Right lobe of liver (tissue), 6 donors: Measurements from ENCODE around the gene MYOF. TPM values are rescaled to one million over a fixed set of nuclear protein-coding genes. Genes with fewer than 3 reads are reported as not detected.
A peak's percentile ranks its signal among the peaks of the same experiment; 100 is the strongest.

ENCODE experiments used
- ATAC-seq, 4 donors: fragments of 200-7000 bp; cut with Tn5 transposase; one replicate each; pipeline ENCODE4 v1.9.1; 2020; ENCODE audit warnings: mild to moderate bottlenecking in 4 of 4, moderate library complexity in 4 of 4
- DNase-seq, 3 donors: peaks; one replicate each; pipeline ENCODE4 v3.0.0-alpha.2; 2020
- H3K27ac ChIP-seq, 3 donors: fragments of 200-600 bp; one replicate each; pipeline ENCODE4 v1.8.0; 2022
- H3K27me3 ChIP-seq, 2 donors: fragments of 200-600 bp; one replicate each; pipeline ENCODE4 v1.8.0; 2022
- H3K36me3 ChIP-seq, 4 donors: fragments of 200-600 bp; sonication (generic) in 1 of 4; one replicate each; pipeline versions ENCODE4 v1.5.1 to v1.8.0; 2017 to 2022; ENCODE audit warnings: control low read depth in 1 of 4
- H3K4me1 ChIP-seq, 4 donors: fragments of 200-600 bp; sonication (generic) in 1 of 4; one replicate each; pipeline versions ENCODE4 v1.5.1 to v1.8.0; 2017 to 2022; ENCODE audit warnings: control low read depth in 1 of 4
- H3K4me3 ChIP-seq, 3 donors: fragments of 200-600 bp; one replicate each; pipeline ENCODE4 v1.8.0; 2022
- H3K9me3 ChIP-seq, 4 donors: fragments of 200-600 bp; sonication (generic) in 1 of 4; one replicate each; pipeline versions ENCODE4 v1.5.1 to v1.8.0; 2017 to 2022; ENCODE audit warnings: control low read depth in 1 of 4
- POLR2A ChIP-seq: fragments of 450-650 bp; IDR thresholded peaks from one replicate; pipeline ENCODE4 v1.6.1; 2017; ENCODE audit warnings: antibody characterized with exemption, mild to moderate bottlenecking
- WGBS: methylation state at CpG from one replicate; pipeline ENCODE4 v1.1.6; 2018; ENCODE audit warnings: low coverage, low lambda C conversion rate; ENCODE audit not compliant: insufficient coverage; ENCODE audit errors: missing lambda C conversion rate; 5-methylcytosine and 5-hydroxymethylcytosine counted together
- intact Hi-C, 2 donors: fragments of 100-400 bp; cut with DNase I; formaldehyde crosslinking; loops; one replicate each; pipeline versions ENCODE4 v1.11.2 to v1.14.1; 2022
- total RNA-seq, 6 experiments: library from RNA; depleted of rRNA in 2 of 6; stranded (reverse); fragments of >200 nt in 2 of 6; fragmentation: NEBNext Ultra II Directional in 3 of 6; extraction: Animal tissue kit (Norgen Biotek cat#: 25700) in 3 of 6; gene quantifications; one replicate each; pipeline versions ENCODE4 v1.1.0 to v1.2.4, GENCODE V29; 2016 to 2023
- TF ChIP-seq, protein P1 (sequence below), 4 donors: fragments of 200-600 bp in 3 of 4; fragments of 450-650 bp in 1 of 4; IDR thresholded peaks; one replicate each; pipeline versions ENCODE4 v1.5.1 to v1.8.0; 2016 to 2022; ENCODE audit warnings: antibody characterized with exemption in 4 of 4, mild to moderate bottlenecking in 2 of 4
- donor health status: DM: no; HTN: yes; CAD: no.
- donor health status: DM: no; HTN: no; CAD: no.
- donor health status: DM: no; HTN: no; CAD: no.
- donor health status: DM: no; HTN: yes; CAD: no.
- donor health status: DM: no; HTN: yes; CAD: no.

The MYOF gene
- total RNA-seq, 6 experiments from 2014 or later = 1.9 to 14.6 (median 3.2) TPM

DNA sequence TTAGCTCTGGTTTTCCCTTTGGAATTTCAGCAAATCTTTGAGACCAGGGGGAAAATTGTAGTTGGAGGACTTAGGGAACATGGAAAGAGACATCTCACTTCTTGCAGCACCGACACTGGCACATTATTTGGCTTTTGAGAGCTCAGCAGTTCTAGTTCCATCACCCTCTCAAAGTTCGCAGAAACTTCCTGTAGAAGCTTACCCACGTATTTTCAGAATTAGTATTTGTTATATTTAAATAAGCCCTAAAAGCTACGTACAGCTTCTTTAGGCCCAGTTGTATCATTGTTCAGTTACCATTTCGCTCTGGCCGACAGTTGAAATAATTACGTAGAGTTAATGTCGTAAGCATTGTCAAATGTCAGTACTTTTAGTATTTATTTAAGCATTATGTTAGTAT, 27.7 kb upstream of the MYOF start:
- ATAC-seq (no peak), DNase-seq (no peak)
- H3K27ac ChIP-seq = no peak overlapping the region
- H3K27me3 ChIP-seq = no peaks in the 10 kb centered on the region
- H3K9me3 ChIP-seq = no peaks in the 10 kb centered on the region
- H3K4me3 ChIP-seq = no peak overlapping the region
- 79% methylated on average over 8 of the region's 8 CpGs for WGBS
- TF ChIP-seq, protein P1, sequence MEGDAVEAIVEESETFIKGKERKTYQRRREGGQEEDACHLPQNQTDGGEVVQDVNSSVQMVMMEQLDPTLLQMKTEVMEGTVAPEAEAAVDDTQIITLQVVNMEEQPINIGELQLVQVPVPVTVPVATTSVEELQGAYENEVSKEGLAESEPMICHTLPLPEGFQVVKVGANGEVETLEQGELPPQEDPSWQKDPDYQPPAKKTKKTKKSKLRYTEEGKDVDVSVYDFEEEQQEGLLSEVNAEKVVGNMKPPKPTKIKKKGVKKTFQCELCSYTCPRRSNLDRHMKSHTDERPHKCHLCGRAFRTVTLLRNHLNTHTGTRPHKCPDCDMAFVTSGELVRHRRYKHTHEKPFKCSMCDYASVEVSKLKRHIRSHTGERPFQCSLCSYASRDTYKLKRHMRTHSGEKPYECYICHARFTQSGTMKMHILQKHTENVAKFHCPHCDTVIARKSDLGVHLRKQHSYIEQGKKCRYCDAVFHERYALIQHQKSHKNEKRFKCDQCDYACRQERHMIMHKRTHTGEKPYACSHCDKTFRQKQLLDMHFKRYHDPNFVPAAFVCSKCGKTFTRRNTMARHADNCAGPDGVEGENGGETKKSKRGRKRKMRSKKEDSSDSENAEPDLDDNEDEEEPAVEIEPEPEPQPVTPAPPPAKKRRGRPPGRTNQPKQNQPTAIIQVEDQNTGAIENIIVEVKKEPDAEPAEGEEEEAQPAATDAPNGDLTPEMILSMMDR (IDR thresholded peaks at IDR 0.05) = no peak
- no peak for TF ChIP-seq POLR2A
- no peaks in the 10 kb centered on the region for H3K4me1 ChIP-seq
- intact Hi-C loops = no loop called here
- H3K36me3 ChIP-seq = no peaks in the 10 kb centered on the region

DNA sequence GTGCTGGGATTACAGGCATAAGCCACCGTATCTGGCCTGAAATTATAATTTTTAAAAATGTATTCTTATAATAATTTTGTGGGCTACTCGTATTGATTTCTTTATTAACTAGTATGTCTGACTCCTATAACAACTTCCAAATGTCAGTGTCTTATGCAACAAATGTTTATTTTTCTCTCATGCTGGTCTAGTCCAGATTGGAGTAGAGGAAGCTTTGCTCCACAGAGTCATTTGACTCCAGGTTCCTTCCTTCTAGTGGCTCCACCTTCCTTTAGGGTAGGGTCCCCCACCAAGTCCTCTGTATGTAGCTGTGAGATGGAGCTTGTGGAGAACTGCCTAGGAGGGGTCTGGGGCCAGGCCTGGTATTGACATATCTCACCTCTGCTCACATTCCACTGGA, 22.9 kb upstream of the MYOF start:
- Histone ChIP-seq H3K4me1 (no peaks in the 10 kb centered on the region), H3K36me3 (no peaks in the 10 kb centered on the region), H3K9me3 (no peaks in the 10 kb centered on the region), H3K27ac (no peak overlapping the region), H3K27me3 (no peaks in the 10 kb centered on the region), H3K4me3 (no peak overlapping the region)
- ATAC-seq = peak in 2 of 4 donors; percentile 53 to 65
- intact Hi-C loops = no loop called here
- no peak for TF ChIP-seq POLR2A
- TF ChIP-seq, protein P1 (IDR thresholded peaks at IDR 0.05) = no peak
- 71% methylated on average over 2 of the region's 2 CpGs for WGBS
- DNase-seq = no peak

DNA sequence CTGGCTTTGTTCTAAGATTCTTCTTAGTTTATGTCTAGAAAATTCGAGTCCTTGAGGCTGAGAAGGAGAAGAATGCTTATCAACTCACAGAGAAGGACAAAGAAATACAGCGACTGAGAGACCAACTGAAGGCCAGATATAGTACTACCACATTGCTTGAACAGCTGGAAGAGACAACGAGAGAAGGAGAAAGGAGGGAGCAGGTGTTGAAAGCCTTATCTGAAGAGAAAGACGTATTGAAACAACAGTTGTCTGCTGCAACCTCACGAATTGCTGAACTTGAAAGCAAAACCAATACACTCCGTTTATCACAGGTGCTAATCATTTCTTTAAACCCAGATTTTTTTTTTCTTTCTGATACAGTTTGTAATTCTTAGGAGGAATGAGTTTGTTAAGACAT, 20.9 kb upstream of the MYOF start:
- ATAC-seq (no peak), DNase-seq (no peak)
- TF ChIP-seq, protein P1 (IDR thresholded peaks at IDR 0.05) = no peak
- no peak for TF ChIP-seq POLR2A
- no peaks in the 10 kb centered on the region for H3K27me3 ChIP-seq
- 80% methylated on average over 6 of the region's 6 CpGs for WGBS
- H3K4me1 ChIP-seq = no peaks in the 10 kb centered on the region
- intact Hi-C loops = no loop called here
- no peaks in the 10 kb centered on the region for H3K36me3 ChIP-seq
- no peak overlapping the region for H3K27ac ChIP-seq
- no peak overlapping the region for H3K4me3 ChIP-seq
- H3K9me3 ChIP-seq = no peaks in the 10 kb centered on the region

DNA sequence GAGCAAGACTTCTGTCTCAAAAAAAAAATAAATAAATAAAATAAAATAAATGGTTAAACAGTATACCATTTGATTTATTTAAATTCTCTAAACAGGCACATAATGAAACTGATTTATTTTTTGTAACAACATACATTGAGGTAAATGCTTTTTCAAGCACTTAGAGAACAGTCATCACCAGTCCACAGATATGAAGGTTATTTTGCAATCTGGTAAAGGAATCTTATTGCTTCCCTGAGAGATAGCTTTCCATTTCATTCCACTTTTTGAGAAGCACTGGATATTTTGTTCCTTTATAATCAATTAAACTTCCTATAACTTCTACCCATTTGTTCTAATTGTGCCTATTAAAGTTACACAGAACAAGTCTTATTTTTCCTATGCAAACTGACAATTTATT, 19.5 kb upstream of the MYOF start:
- no peaks in the 10 kb centered on the region for H3K9me3 ChIP-seq
- ATAC-seq = no peak

More for the DNA sequence above, 19.5 kb upstream of the MYOF start:
- intact Hi-C loops = no loop called here
- Histone ChIP-seq H3K4me3 (no peak overlapping the region), H3K27ac (no peak overlapping the region), H3K4me1 (peaks cover 0 to 3% (median 0%) of the 10 kb centered on the region in 4 donors), H3K27me3 (no peaks in the 10 kb centered on the region), H3K36me3 (no peaks in the 10 kb centered on the region)
- no peak for TF ChIP-seq POLR2A
- TF ChIP-seq, protein P1 (IDR thresholded peaks at IDR 0.05) = no peak
- DNase-seq = no peak
